G401 (cell line): Measurements from ENCODE around the gene SYCP3. TPM values are rescaled to one million over a fixed set of nuclear protein-coding genes. Genes with fewer than 3 reads are reported as not detected.
"Not testable (repeated sequence)": the region's sequence is repeated elsewhere in the genome, so short reads cannot be mapped to it uniquely, and the experiment has no call there.

ENCODE experiments used
- DNase-seq: peaks from one replicate; pipeline ENCODE4 v3.0.0-alpha.2; 2015; ENCODE audit warnings: low spot score
- in situ Hi-C: cut with HindIII; loops from 2 replicates; pipeline ENCODE4 v1.10.0; 2016; ENCODE audit warnings: low sequenced_read_pairs, mixed read lengths
- total RNA-seq: library from RNA; depleted of rRNA; stranded (reverse); fragments of >200 nt; shearing (Covaris generic); gene quantifications from 2 replicates; pipeline ENCODE4 v1.2.3, GENCODE V29; 2014; rRNA removed

SYCP3 gene
- total RNA-seq, 1 experiment from 2014 or later, result not detected

DNA sequence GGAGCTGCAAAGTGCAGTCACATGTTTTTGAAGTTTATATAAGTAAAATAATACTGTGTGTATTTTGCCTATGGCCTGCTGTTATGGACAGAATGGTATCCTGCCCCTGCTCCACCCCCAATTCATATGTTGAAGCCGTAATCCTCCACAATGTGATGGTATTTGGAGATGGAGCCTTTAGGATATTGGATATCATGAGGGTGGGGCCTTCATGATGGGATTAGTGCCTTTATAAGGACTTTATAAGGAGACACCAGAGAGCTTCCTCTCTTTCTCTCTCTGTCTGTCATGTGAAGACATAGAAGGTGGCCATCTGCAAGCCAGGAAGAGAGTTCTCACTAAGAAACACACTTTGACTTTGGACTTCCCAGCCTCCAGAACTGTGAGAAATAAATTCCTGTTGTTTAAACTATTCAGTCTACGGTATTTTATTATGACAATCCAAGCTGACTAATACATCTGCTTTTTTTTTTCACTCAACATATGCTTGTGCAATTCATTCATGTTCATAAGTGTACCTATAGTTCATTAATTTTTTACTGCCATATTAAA is 44.9 kb downstream of the SYCP3 start:
- no peak for DNase-seq
- in situ Hi-C loops, result no loop called here

DNA sequence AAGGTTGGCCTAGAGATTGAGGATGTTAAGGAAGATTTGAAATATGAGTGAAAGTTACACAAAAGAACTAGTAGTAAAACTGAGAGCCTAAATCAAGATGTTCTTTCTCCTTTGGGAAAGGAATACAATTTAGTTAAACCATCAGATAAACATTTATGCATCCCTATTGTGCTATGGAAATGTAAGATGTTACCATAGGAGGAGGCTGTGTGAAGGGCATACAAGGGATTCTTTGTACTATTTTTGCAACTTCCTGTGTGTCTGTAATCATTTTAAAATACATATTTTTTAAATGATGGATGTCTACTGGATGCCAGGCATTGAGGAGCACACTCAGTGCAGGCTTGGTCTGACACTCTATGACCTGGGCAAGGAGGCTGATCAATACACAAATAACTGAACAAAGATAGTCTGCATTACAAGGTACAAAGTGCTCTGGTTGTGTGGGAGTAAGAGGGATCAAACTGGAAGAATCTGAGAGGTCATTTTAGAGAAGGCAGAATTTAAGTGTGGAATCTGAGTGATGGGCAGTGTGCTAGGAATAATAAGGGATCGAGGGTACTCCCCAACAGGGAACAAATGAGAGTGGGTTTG is 47.7 kb downstream of the SYCP3 start:
- in situ Hi-C loops, result no loop called here

GRCh38 chr12:101690544-101691098 is 48.6 kb downstream of the SYCP3 start:
- DNase-seq, result no peak
- in situ Hi-C loops, result no loop called here

More for the DNA sequence above, 47.7 kb downstream of the SYCP3 start:
- no peak for DNase-seq

DNA sequence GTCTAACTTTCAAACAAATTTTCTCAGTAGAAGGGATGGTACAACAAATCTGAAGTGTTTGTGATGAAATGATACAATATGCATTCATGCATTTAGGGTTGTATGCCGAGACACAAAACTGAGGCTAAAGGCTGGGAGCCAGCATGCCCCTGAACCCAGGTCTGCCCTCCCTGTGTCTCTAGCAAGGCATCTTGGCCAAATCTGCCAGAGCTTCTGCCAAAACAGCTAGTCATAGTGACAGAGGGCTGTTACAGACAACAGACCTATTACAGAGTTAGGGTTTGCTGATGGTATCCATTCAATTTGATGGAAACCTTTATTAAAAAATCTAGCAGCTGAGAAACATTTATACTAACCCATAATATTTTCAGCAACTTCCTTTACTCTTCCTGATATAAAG is 53.1 kb downstream of the SYCP3 start:
- no peak for DNase-seq
- in situ Hi-C loops, result no loop called here

- DNase-seq, result no peak
- in situ Hi-C loops, result no loop called here
Observed at GRCh38 chr12:101685092-101685491, 54.2 kb downstream of the SYCP3 start.

- in situ Hi-C loops, DNase-seq: not testable (repeated sequence)
Observed at GRCh38 chr12:101681627-101682026, 57.6 kb downstream of the SYCP3 start.

DNA sequence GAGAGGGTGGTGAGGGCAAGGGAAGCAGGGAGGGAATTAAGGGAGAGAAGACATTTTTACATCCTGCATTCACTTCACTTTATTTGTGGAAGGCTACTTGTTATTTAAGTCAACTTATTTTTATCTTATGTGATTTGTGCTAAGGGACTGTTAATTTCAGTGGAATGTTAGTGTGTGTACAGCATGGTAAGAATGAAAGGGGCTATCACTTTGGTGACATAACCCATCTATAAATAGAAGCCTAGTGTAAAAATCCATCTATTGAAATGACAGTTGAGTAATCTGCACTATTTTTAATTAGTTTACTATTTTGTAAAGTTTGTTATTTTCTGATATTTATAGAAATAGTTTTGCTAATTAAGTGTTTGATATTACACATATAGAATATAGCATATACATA is 58.6 kb downstream of the SYCP3 start:
- no peak for DNase-seq
- in situ Hi-C loops, result no loop called here

- in situ Hi-C loops, result no loop called here
- DNase-seq, result no peak
Observed at GRCh38 chr12:101680240-101680639, 59.0 kb downstream of the SYCP3 start.

Other genes starting within 250 kb of the SYCP3 start
- not detected in 2 replicates for gene MYBPC1, start 144.5 kb downstream of the SYCP3 start, total RNA-seq
- gene CHPT1, start 41.8 kb downstream of the SYCP3 start, total RNA-seq, result 52.4 and 58.0 TPM in 2 replicates
- 10.4 and 13.6 TPM in 2 replicates for gene GNPTAB, start 91.5 kb upstream of the SYCP3 start, total RNA-seq
- 5.5 and 7.9 TPM in 2 replicates for gene DRAM1, start 138.1 kb upstream of the SYCP3 start, total RNA-seq